RPMI8226 (cell line): ENCODE measurements around the gene PHOSPHO1.
A peak's percentile ranks its signal among the peaks of the same experiment; 100 is the strongest.
"Not testable (repeated sequence)": the region's sequence is repeated elsewhere in the genome, so short reads cannot be mapped to it uniquely, and the experiment has no call there.

Experiments used
- DNase-seq: peaks from one replicate; pipeline ENCODE4 v3.0.0-alpha.2; 2015

The PHOSPHO1 gene

DNA sequence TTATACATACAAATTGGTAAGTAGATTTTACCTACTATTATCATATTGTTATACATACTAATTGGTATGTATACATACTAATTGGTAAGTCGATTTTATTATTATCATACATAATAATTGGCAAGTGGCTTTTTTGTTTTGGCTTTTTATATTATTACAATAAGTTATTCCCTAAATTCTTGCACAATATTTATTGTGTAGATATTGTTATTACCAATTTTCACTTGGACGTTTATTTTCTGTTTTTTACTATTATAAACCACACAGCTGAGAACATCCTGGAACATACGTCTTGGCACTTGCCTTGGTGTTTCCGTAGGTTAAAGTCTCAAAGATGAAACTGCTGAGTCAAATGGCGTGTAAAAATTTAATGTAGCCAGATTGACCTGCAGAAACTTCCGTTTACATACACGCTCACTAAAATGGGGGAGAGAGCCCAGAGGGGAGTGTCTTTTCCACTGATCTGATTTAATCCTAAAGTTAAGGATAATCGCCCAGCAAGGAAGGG, 39.1 kb downstream of the PHOSPHO1 start:
- DNase-seq = peak; percentile 86

DNA sequence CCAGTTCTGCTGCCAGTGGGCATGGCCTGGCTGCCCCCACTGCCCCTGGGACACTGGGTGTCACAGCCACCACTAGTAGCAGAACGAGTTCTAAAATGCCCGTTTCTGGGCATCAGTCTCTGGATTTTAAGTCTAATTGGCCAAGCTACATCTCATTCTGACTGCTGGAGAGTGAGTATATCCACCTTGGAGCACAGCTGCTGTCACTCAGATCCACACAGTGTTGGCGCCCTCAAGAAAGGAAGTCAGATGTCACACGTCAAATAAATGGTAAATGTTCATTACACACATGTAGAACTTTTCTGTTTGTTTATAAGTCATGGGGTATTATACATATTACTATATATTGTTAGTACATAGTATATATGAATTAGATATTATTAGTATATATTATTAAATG, 39.7 kb downstream of the PHOSPHO1 start:
- no peak for DNase-seq

DNA sequence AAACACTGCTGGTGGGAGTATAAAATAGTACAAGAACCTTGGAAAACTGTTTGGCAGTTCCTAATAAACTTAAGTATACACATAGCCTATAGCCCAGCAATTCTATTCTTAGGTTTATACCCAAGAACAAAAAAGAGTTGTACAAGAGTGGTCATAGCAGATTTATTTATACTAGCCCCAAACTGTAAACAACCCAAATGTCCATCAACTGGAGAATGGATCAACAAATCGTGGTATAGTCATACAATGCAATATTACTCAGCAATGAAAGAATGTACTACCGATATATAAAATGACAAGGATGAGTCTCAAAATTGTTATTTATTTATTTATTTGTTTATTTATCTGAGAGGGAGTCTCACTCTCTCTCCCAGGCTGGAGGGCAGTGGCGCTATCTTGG, 43.3 kb downstream of the PHOSPHO1 start:
- DNase-seq = no peak

DNA sequence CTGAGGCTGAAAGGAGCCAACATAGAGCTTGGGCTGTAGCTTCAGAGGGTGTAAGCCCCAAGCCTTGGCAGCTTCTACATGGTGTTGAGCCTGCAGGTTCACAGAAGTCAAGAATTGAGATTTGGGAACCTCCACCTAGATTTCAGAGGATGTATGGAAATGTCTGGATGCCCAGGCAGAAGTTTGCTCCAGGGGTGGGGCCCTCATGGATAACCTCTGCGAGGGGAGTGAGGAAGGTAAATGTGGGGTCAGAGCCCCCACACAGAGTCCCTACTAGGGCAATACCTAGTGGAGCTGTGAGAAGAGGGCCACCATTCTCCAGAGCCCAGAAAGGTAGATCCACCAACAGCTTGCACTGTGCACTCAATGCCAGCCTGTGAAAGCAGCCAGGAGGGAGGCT, 45.2 kb downstream of the PHOSPHO1 start:
- DNase-seq = not testable (repeated sequence)

DNA sequence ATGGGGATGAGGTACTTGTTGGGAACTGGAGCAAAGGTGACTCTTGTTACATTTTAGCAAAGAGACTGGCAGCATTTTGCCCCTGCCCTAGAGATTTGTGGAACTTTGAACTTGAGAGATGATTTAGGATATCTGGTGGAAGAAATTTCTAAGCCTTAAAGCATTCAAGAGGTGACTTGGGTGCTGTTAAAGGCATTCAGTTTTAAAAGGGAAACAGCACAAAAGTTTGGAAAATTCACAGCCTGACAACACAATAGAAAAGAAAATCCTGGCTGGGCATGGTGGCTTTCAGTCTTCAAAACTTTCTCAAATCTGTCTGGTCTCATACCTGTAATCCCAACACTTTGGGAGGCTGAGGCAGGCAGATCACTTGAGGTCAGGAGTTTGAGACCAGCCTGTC, 46.1 kb downstream of the PHOSPHO1 start:
- DNase-seq = not testable (repeated sequence)

DNA sequence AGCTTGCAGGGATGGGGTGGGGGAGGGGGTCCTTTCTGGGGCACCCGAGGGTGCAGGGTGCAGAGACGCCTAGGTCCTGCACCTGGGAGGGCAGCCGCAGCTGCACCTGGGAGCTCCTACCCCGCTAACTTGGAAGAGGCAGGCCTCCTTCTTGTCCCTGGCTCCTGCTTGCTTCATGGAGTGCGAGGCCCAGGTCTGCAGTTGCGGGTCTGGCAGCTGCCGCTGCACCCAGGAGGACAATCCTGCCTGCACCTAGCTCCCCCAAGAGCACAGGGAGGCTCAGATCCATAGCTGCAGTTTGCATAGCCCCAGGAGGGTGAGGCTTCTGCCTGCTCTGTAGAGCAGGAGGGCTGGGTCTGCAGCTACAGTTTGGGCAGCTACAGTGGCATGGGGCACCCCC, 46.8 kb downstream of the PHOSPHO1 start:
- no peak for DNase-seq

DNA sequence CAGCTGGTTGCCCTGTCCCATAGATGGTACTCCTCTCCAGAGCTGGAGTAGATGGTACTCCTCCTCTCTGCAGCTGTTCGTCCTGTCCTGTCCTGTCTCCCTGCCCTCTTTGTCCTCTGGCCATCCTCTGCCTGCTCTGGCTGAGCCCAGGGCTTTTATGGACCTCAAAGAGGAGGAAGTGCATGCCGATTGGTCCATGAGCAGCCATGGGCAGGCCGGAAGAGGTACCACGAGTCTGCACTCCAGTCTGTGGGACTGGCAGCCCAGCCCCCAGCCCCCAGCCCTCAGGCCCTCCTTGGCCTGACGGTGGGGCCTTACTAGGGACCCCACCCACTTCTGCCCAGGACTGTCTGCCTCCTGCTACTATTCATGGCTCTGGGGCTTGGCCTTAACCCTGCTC, 47.2 kb downstream of the PHOSPHO1 start:
- no peak for DNase-seq

DNA sequence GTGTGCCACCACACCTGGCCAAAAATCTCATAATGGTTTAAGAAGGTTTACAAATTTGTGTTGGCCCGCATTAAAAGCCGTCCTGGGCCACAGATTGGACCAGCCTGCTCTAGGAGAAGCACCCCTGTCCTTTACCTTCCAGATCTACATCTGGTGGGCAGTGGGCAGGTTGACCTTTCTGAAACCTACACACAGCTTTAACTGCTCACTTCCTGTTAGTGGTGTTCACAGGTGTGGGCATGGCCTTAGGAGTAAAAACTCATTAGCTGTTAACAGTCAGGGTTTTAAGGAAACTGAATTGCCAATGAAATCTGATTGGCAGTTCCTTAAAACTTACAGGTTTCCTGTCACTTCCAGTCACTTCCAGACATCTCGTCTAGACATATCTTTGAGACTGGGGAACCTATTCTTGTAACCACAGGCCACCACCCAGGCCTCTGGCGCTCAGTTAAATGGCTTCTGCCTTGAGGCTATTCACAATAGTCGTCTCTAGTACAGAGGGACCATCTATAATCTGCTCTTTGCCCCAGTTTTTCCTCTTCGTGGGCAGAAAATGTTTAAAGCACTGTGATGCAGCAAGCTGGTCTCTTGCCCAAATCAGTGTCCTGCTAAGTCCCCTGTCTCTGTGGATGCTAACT, 49.5 kb downstream of the PHOSPHO1 start:
- peak; percentile 61 for DNase-seq

DNA sequence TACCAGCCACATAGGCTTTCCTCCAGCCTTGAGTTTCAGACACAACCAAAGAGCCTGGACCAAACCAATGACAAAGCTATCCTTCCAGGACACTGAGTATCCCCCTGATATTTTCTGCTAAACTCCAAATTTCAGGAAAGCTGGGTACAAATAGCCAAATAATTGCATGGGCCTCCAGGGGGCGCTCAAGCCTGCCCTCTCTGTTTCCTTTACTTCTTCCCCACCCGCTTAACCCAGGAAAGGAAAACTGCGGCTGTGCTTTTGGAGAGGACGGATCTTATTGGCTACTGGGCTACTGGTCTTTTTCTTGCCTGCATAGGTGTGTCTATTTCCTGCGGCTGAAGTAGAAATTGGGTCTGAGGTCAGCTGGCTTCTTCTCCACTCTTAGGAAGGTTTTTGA, 50.3 kb downstream of the PHOSPHO1 start:
- DNase-seq = peak; percentile 52

DNA sequence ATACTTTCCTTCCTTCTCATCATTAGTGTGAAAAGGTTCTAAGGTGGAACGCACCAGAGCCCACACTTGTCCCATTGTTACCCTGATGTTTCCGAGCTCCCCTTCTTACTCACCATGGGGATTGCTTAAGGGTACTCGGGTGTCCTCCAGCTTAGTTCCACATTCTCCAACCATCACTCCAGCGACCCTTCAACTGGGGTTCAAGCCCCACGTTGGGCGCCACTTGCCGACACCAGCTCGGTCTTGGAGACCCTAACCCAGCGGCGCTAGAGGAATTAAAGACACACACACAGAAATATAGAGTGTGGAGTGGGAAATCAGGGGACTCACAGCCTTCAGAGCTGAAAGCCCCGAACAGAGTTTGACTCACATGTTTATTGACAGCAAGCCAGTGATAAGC, 54.6 kb downstream of the PHOSPHO1 start:
- DNase-seq = not testable (repeated sequence)
